ENCODE results near the gene TEDC1. TPM values are rescaled to one million over a fixed set of nuclear protein-coding genes. Genes with fewer than 3 reads are reported as not detected.

Gene TEDC1
- total RNA-seq, 1 experiment from 2014 or later, result 26.2 TPM

DNA sequence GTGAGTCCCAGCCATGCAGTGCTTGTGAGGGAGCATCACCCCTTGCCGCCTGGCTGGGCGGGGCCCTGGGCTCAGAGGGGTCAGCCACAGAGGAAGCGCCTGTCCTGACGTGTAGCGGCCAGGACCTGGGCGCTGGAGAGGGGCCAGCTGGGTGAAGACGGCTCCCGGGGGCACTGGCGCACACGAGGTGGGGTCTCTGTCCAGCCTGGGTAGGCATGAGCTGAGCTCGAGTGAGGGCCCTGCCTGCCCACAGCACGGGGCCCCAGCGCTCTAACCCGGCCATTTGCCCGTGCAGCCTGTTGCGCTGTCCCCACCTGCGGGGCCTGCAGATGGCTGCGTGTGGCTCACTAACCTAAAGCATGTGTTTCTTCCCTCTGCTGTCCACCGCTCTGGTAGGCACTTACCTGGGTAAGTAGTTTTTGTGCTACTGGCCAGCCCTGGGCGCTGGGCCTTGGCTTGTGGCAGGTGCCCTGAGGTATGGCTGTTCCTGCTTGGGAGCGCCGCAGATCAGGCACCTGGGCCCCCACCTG lies 23.0 kb upstream of the TEDC1 start:
- H3K79me1 ChIP-seq (ENCODE audit: insufficient read depth, low read depth, low read length, poor library complexity, severe bottlenecking), result no peaks in the 10 kb centered on the region

More for the DNA sequence above, 23.0 kb upstream of the TEDC1 start:
- H2BK120ac ChIP-seq (ENCODE audit: low read depth, low read length, poor library complexity, severe bottlenecking), result no peak overlapping the region
- H3K4me2 ChIP-seq (ENCODE audit: insufficient read depth, insufficient read length, low read length), result no peak overlapping the region
- no peak overlapping the region for H2AFZ ChIP-seq (ENCODE audit: low read length)
- H3K23me2 ChIP-seq (ENCODE audit: insufficient read length, low read depth, low read length, poor library complexity, severe bottlenecking), result no peaks in the 10 kb centered on the region
- H3K27ac ChIP-seq (ENCODE audit: insufficient read length, low read depth, low read length), result no peak overlapping the region
- H3K14ac ChIP-seq (ENCODE audit: insufficient read depth, low read length), result no peak overlapping the region
- no peak overlapping the region for H3K4ac ChIP-seq (ENCODE audit: low read depth, low read length)
- Mint-ChIP-seq H3K4me1 (peaks cover 2 to 9% of the 10 kb centered on the region in 2 experiments; a peak in 2 of 4 replicates), H3K9me3 (no peaks in the 10 kb centered on the region), H3K4me3 (no peak overlapping the region), H3K27ac (no peak overlapping the region), H3K36me3 (ENCODE audit: insufficient read depth in 1 of 3, low read depth in 3 of 3) (peaks cover 8 to 20% (median 18%) of the 10 kb centered on the region in 3 experiments; a peak in 6 of 7 replicates), H3K27me3 (ENCODE audit: low read depth) (no peaks in the 10 kb centered on the region)
- DNase-seq, result no peak
- no peak overlapping the region for H2BK20ac ChIP-seq (ENCODE audit: low read depth, low read length, poor library complexity, severe bottlenecking)
- H3T11ph ChIP-seq (ENCODE audit: low read length), result no peak overlapping the region
- no peak overlapping the region for H2AK5ac ChIP-seq (ENCODE audit: insufficient read length, low read length)
- H3K9ac ChIP-seq (ENCODE audit: extremely low read depth, insufficient read length, low read length), result no peak overlapping the region
- no peak overlapping the region for H3K23ac ChIP-seq (ENCODE audit: insufficient read length, low read depth, low read length)
- no peak overlapping the region for H4K5ac ChIP-seq (ENCODE audit: insufficient read length, low read depth, low read length)
- no peaks in the 10 kb centered on the region for H3K9me3 ChIP-seq (ENCODE audit: control insufficient read depth, low read depth, low read length)
- no peaks in the 10 kb centered on the region; the same call in 1 of the 2 replicates for H3K4me1 ChIP-seq (ENCODE audit: insufficient read depth, low read length)
- no peak overlapping the region for H2BK12ac ChIP-seq (ENCODE audit: insufficient read length, low read depth, low read length)
- TF ChIP-seq, protein P1, sequence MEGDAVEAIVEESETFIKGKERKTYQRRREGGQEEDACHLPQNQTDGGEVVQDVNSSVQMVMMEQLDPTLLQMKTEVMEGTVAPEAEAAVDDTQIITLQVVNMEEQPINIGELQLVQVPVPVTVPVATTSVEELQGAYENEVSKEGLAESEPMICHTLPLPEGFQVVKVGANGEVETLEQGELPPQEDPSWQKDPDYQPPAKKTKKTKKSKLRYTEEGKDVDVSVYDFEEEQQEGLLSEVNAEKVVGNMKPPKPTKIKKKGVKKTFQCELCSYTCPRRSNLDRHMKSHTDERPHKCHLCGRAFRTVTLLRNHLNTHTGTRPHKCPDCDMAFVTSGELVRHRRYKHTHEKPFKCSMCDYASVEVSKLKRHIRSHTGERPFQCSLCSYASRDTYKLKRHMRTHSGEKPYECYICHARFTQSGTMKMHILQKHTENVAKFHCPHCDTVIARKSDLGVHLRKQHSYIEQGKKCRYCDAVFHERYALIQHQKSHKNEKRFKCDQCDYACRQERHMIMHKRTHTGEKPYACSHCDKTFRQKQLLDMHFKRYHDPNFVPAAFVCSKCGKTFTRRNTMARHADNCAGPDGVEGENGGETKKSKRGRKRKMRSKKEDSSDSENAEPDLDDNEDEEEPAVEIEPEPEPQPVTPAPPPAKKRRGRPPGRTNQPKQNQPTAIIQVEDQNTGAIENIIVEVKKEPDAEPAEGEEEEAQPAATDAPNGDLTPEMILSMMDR (conservative IDR thresholded peaks at IDR 0.05), result no peak
- H4K91ac ChIP-seq (ENCODE audit: insufficient read length, low read depth, low read length), result no peak overlapping the region
- H3K18ac ChIP-seq (ENCODE audit: insufficient read length, low read depth, low read length), result no peak overlapping the region
- no peaks in the 10 kb centered on the region for H4K20me1 ChIP-seq (ENCODE audit: control insufficient read depth, insufficient read depth, insufficient read length)
- no CpG with 5 or more reads among the region's 22 CpGs for WGBS (ENCODE audit: extremely low coverage, insufficient read length, low lambda C conversion rate)
- no peak overlapping the region for H2BK15ac ChIP-seq (ENCODE audit: low read depth, low read length)
- H2BK5ac ChIP-seq (ENCODE audit: insufficient read length, low read length), result no peak overlapping the region
- no peak overlapping the region for H3K56ac ChIP-seq (ENCODE audit: insufficient read length, low read depth, low read length)
- H4K8ac ChIP-seq (replicated peaks; ENCODE audit: insufficient read length, low read depth, low read length), result no peak overlapping the region
- no peaks in the 10 kb centered on the region for H3K27me3 ChIP-seq (ENCODE audit: insufficient read depth, low read length)
- H3K79me2 ChIP-seq (ENCODE audit: insufficient read depth, low read length), result no peaks in the 10 kb centered on the region

Data from H9 (cell line).